ENCODE data around the gene PRPF31. TPM values are rescaled to one million over a fixed set of nuclear protein-coding genes. Genes with fewer than 3 reads are reported as not detected.

The PRPF31 gene
- total RNA-seq, 1 experiment from 2014 or later: 109 TPM

DNA sequence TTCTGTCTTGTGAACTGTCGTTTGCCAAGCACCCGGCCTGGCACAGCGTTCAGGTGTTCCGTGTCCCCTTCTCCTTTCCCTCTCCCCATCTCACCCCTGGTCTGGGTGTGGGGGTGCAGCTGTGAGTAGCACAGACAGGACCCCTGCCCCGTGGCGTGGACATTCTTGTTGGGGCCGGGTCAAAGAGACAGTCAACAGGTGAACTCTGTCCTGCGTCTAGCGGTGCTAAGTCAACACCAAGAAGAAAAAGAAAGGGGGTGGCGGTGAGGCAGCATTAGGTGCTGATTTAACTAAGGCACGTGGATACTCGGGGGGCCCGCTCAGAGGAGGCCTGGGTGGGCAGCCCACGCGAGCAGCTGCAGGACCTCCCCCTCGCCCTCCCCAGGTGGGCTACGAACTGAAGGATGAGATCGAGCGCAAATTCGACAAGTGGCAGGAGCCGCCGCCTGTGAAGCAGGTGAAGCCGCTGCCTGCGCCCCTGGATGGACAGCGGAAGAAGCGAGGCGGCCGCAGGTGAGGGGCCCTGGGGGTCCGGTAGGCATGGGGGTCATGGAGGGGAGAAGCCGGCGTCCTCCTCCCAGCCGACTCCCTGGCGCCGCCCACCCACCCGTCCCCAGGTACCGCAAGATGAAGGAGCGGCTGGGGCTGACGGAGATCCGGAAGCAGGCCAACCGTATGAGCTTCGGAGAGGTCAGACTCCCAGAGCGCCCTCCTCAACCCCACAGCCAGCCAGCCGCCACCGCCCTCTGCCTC is 12.3 kb downstream of the PRPF31 start:
- ChIA-PET POLR2A (ENCODE audit: unreplicated experiment) (no interaction called here), CTCF (no interaction called here)
- no peaks in the 10 kb centered on the region for H4K20me1 ChIP-seq (ENCODE audit: insufficient read depth)
- no peaks in the 10 kb centered on the region for H3K4me1 ChIP-seq (replicated peaks; ENCODE audit: insufficient read depth)
- H3F3A ChIP-seq (ENCODE audit: insufficient read depth, low read depth): peaks cover 5% of the 10 kb centered on the region; the same call in 1 of the 2 replicates
- TF ChIP-seq EZH2 (IDR thresholded peaks at IDR 0.05; ENCODE audit: low read depth): no peak
- TF ChIP-seq, protein P1, sequence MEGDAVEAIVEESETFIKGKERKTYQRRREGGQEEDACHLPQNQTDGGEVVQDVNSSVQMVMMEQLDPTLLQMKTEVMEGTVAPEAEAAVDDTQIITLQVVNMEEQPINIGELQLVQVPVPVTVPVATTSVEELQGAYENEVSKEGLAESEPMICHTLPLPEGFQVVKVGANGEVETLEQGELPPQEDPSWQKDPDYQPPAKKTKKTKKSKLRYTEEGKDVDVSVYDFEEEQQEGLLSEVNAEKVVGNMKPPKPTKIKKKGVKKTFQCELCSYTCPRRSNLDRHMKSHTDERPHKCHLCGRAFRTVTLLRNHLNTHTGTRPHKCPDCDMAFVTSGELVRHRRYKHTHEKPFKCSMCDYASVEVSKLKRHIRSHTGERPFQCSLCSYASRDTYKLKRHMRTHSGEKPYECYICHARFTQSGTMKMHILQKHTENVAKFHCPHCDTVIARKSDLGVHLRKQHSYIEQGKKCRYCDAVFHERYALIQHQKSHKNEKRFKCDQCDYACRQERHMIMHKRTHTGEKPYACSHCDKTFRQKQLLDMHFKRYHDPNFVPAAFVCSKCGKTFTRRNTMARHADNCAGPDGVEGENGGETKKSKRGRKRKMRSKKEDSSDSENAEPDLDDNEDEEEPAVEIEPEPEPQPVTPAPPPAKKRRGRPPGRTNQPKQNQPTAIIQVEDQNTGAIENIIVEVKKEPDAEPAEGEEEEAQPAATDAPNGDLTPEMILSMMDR (conservative IDR thresholded peaks at IDR 0.05): no peak
- no peaks in the 10 kb centered on the region for H3K79me2 ChIP-seq (ENCODE audit: low read depth)
- H2AFZ ChIP-seq: no peak overlapping the region
- H3K36me3 ChIP-seq (ENCODE audit: low read depth): peaks cover 5% of the 10 kb centered on the region; the same call in 1 of the 2 replicates
- no TSS peak for BruUV-seq (replicated peaks)
- H3K27me3 ChIP-seq (ENCODE audit: insufficient read depth, low read depth): no peaks in the 10 kb centered on the region
- intact Hi-C loops (cut with micrococcal nuclease; ENCODE audit: unreplicated experiment): no loop called here
- H3K27ac ChIP-seq: no peak overlapping the region
- H3K4me2 ChIP-seq: no peak overlapping the region
- no peak overlapping the region for H3K4me3 ChIP-seq
- no peak for DNase-seq
- no peaks in the 10 kb centered on the region for H3K9me3 ChIP-seq (ENCODE audit: insufficient read depth, low read depth)
- no peaks in the 10 kb centered on the region for H3K9me2 ChIP-seq (ENCODE audit: insufficient read depth)

DNA sequence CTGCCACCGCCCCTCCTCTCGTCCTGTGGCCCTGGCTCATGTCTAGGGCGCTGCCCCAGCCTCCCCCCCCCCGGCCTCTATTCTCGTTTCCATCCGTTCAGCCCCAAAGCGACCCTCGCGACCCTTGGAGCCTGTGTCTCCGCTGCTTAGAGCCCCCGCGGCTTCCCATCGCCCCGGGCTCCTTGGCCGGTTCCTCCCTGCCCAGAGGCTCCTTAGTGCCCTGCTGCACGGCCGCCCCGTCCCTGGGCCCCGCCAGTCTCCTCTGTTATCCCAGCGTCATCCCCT is 12.8 kb downstream of the PRPF31 start:
- H3K27ac ChIP-seq: no peak overlapping the region
- no peak for DNase-seq
- no peaks in the 10 kb centered on the region for H3K27me3 ChIP-seq (ENCODE audit: insufficient read depth, low read depth)
- ChIA-PET CTCF (no interaction called here), POLR2A (ENCODE audit: unreplicated experiment) (no interaction called here)
- TF ChIP-seq, protein P1 (conservative IDR thresholded peaks at IDR 0.05): no peak
- H3K4me3 ChIP-seq: no peak overlapping the region
- H3K9me2 ChIP-seq (ENCODE audit: insufficient read depth): no peaks in the 10 kb centered on the region
- intact Hi-C loops (cut with micrococcal nuclease; ENCODE audit: unreplicated experiment): no loop called here
- no peaks in the 10 kb centered on the region for H3K9me3 ChIP-seq (ENCODE audit: insufficient read depth, low read depth)
- no peaks in the 10 kb centered on the region for H3K79me2 ChIP-seq (ENCODE audit: low read depth)
- no peaks in the 10 kb centered on the region for H3K4me1 ChIP-seq (replicated peaks; ENCODE audit: insufficient read depth)
- H3F3A ChIP-seq (ENCODE audit: insufficient read depth, low read depth): peaks cover 10% of the 10 kb centered on the region; the same call in 1 of the 2 replicates
- H2AFZ ChIP-seq: no peak overlapping the region
- H4K20me1 ChIP-seq (ENCODE audit: insufficient read depth): no peaks in the 10 kb centered on the region
- no peak overlapping the region for H3K4me2 ChIP-seq
- peaks cover 5% of the 10 kb centered on the region; the same call in 1 of the 2 replicates for H3K36me3 ChIP-seq (ENCODE audit: low read depth)
- no TSS peak for BruUV-seq (replicated peaks)

DNA sequence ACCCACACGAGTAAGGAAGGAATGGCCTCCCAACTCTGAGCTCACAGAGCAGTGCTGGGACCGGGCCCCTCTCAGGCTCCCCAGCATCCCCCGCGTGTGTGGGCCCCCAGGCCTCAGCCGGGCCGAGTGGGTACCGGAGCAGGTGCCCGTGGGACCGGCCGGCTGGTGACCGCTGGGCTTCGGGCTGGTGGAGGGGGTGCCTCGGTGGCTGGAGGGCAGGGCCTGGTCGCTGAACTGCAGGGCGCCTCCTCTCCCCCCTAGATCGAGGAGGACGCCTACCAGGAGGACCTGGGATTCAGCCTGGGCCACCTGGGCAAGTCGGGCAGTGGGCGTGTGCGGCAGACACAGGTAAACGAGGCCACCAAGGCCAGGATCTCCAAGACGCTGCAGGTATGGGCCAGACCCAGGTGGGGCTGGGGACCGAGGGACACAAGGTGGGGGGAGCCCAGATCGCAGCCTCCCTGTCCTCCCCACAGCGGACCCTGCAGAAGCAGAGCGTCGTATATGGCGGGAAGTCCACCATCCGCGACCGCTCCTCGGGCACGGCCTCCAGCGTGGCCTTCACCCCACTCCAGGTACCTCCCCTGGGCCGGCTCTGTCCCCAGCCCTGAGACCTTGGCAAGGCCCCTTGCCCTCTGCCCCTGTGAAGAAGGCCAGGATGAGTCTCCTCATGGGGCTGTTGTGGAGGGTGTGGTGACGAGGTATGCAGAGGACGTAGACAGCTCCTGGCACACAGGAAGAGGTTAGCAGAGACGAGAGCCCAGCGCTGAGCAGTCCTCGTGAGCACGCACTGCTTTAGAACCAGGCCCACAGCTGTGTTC is 13.5 kb downstream of the PRPF31 start:
- no peak for TF ChIP-seq EZH2 (IDR thresholded peaks at IDR 0.05; ENCODE audit: low read depth)
- TF ChIP-seq, protein P1 (conservative IDR thresholded peaks at IDR 0.05): no peak
- peaks cover 5% of the 10 kb centered on the region; the same call in 1 of the 2 replicates for H3K36me3 ChIP-seq (ENCODE audit: low read depth)
- no peak overlapping the region for H3K27ac ChIP-seq
- no peaks in the 10 kb centered on the region for H3K9me3 ChIP-seq (ENCODE audit: insufficient read depth, low read depth)
- ChIA-PET CTCF (no interaction called here), POLR2A (ENCODE audit: unreplicated experiment) (no interaction called here)
- no peak overlapping the region for H3K4me2 ChIP-seq
- peaks cover 11% of the 10 kb centered on the region; the same call in 1 of the 2 replicates for H3F3A ChIP-seq (ENCODE audit: insufficient read depth, low read depth)
- H3K27me3 ChIP-seq (ENCODE audit: insufficient read depth, low read depth): no peaks in the 10 kb centered on the region
- no peaks in the 10 kb centered on the region for H3K9me2 ChIP-seq (ENCODE audit: insufficient read depth)
- H2AFZ ChIP-seq: no peak overlapping the region
- H4K20me1 ChIP-seq (ENCODE audit: insufficient read depth): no peaks in the 10 kb centered on the region
- no peak for DNase-seq
- no peaks in the 10 kb centered on the region for H3K4me1 ChIP-seq (replicated peaks; ENCODE audit: insufficient read depth)
- no peaks in the 10 kb centered on the region for H3K79me2 ChIP-seq (ENCODE audit: low read depth)
- H3K4me3 ChIP-seq: no peak overlapping the region
- BruUV-seq (replicated peaks): no TSS peak
- intact Hi-C loops (cut with micrococcal nuclease; ENCODE audit: unreplicated experiment): no loop called here
